Kidney (tissue), 14 donors: ENCODE data around the gene SKOR2. TPM values are rescaled to one million over a fixed set of nuclear protein-coding genes. Genes with fewer than 3 reads are reported as not detected.

Experiments
- DNase-seq, 5 donors: peaks; one replicate each; pipeline ENCODE4 v3.0.0-alpha.2; 2013 to 2020
- FAIRE-seq: peaks from 2 replicates; lab custom pipeline; 2012; peaks lifted over from hg19 to GRCh38; lab: Jason Lieb, UNC
- H3K27ac ChIP-seq, 2 donors: one replicate each; pipeline ENCODE4 v1.7.0; 2013; ENCODE audit warnings: low read depth in 2 of 2, low read length in 2 of 2, inconsistent platforms in 1 of 2
- H3K27me3 ChIP-seq: one replicate; pipeline ENCODE4 v1.7.1; 2013; ENCODE audit warnings: low read length, inconsistent platforms; ENCODE audit not compliant: control insufficient read depth, insufficient read depth
- H3K36me3 ChIP-seq, 3 donors: one replicate each; pipeline versions ENCODE4 v1.7.0 to v1.7.1; 2013; ENCODE audit warnings: low read length in 3 of 3, control low read depth in 1 of 3, inconsistent platforms in 1 of 3; ENCODE audit not compliant: insufficient read depth in 3 of 3, control insufficient read depth in 2 of 3
- H3K4me1 ChIP-seq, 3 donors: one replicate each; pipeline versions ENCODE4 v1.7.0 to v1.7.1; 2013; ENCODE audit warnings: low read length in 3 of 3, inconsistent platforms in 1 of 3, low read depth in 1 of 3; ENCODE audit not compliant: control insufficient read depth in 2 of 3, insufficient read depth in 2 of 3
- H3K4me3 ChIP-seq, 3 donors: one replicate each; pipeline versions ENCODE4 v1.7.0 to v1.8.1; 2013; ENCODE audit warnings: low read length in 3 of 3, control low read depth in 1 of 3, inconsistent platforms in 1 of 3
- H3K9ac ChIP-seq, 3 donors: one replicate each; pipeline versions ENCODE4 v1.7.0 to v1.7.1; 2013; ENCODE audit warnings: low read length in 3 of 3, control low read depth in 1 of 3, inconsistent platforms in 1 of 3
- H3K9me3 ChIP-seq, 3 donors: one replicate each; pipeline versions ENCODE4 v1.7.0 to v1.7.1; 2013; ENCODE audit warnings: low read length in 3 of 3, control low read depth in 1 of 3, inconsistent platforms in 1 of 3; ENCODE audit not compliant: control insufficient read depth in 2 of 3, insufficient read depth in 1 of 3
- CTCF ChIP-seq: IDR thresholded peaks from 3 replicates; pipeline ENCODE4 v1.5.1; 2012; ENCODE audit warnings: mild to moderate bottlenecking, moderate library complexity, borderline replicate concordance; ENCODE audit not compliant: insufficient read depth; ENCODE audit errors: extremely low read depth
- intact Hi-C: fragments of 100-400 bp; cut with DNase I; formaldehyde crosslinking; loops from one replicate; pipeline ENCODE4 v1.11.1; 2022
- polyA plus RNA-seq: library from polyadenylated mRNA; stranded (reverse); fragments of 350-450 nt; fragmentation: Illumina TruSeq; extraction: RNeasy Lipid Tissue Mini Kit (QIAGEN cat#74804); gene quantifications from one replicate; pipeline ENCODE4 v1.2.3, GENCODE V29; 2014; ENCODE audit warnings: low read depth, low replicate concordance; ENCODE audit not compliant: insufficient read depth
- total RNA-seq: library from RNA; stranded (reverse); fragmentation: NEBNext Ultra II Directional; extraction: Animal tissue kit (Norgen Biotek cat#: 25700); gene quantifications from one replicate; pipeline ENCODE4 v1.2.1, GENCODE V29; 2021
- donor health status: control.
- donor health status: control.
- donor health status: control.
- donor health status: control.
- donor health status: control.
- donor health status: DM: yes; HTN: yes; CAD: no.
- donor health status: Normal renal cell carcinoma (clear cell type).

SKOR2 gene
- total and polyA plus RNA-seq, 2 donors from 2014 or later, result not detected

GRCh38 chr18:47209171-47209570, 42.3 kb downstream of the SKOR2 start:
- intact Hi-C loops, result loop anchor here (10.0 kb wide), 1 partner anchor 104 kb away; no protein-coding TSS in a partner anchor
- H3K36me3 ChIP-seq, result no peaks in the 10 kb centered on the region
- FAIRE-seq, result no peak
- no peaks in the 10 kb centered on the region for H3K9me3 ChIP-seq
- H3K4me3 ChIP-seq, result no peak overlapping the region
- no peak for TF ChIP-seq CTCF
- no peak overlapping the region for H3K9ac ChIP-seq
- H3K4me1 ChIP-seq, result no peaks in the 10 kb centered on the region
- peaks cover 3% of the 10 kb centered on the region for H3K27me3 ChIP-seq
- no peak for DNase-seq
- no peak overlapping the region for H3K27ac ChIP-seq

GRCh38 chr18:47206945-47207637, 44.4 kb downstream of the SKOR2 start:
- peaks cover 3% of the 10 kb centered on the region for H3K27me3 ChIP-seq
- no peaks in the 10 kb centered on the region for H3K36me3 ChIP-seq
- no peak for DNase-seq
- FAIRE-seq, result no peak
- no peak overlapping the region for H3K9ac ChIP-seq
- no peaks in the 10 kb centered on the region for H3K9me3 ChIP-seq
- no peaks in the 10 kb centered on the region for H3K4me1 ChIP-seq
- TF ChIP-seq CTCF, result no peak
- intact Hi-C loops, result loop anchor here (10.0 kb wide), 1 partner anchor 102 kb away; no protein-coding TSS in a partner anchor
- H3K27ac ChIP-seq, result no peak overlapping the region
- H3K4me3 ChIP-seq, result no peak overlapping the region

GRCh38 chr18:47204908-47205522, 46.4 kb downstream of the SKOR2 start:
- no peaks in the 10 kb centered on the region for H3K4me1 ChIP-seq
- intact Hi-C loops, result loop anchor here (10.0 kb wide), 1 partner anchor 100 kb away; no protein-coding TSS in a partner anchor
- H3K4me3 ChIP-seq, result no peak overlapping the region
- DNase-seq (peak in 3 of 5 donors; percentile 37 to 67 (median 49)), FAIRE-seq (no peak)
- H3K27ac ChIP-seq, result no peak overlapping the region
- no peak overlapping the region for H3K9ac ChIP-seq
- no peaks in the 10 kb centered on the region for H3K36me3 ChIP-seq
- TF ChIP-seq CTCF, result peak; percentile 75
- H3K9me3 ChIP-seq, result no peaks in the 10 kb centered on the region
- H3K27me3 ChIP-seq, result no peaks in the 10 kb centered on the region
